ENCODE measurements around the gene RANGAP1. TPM values are rescaled to one million over a fixed set of nuclear protein-coding genes. Genes with fewer than 3 reads are reported as not detected.
A peak's percentile ranks its signal among the peaks of the same experiment; 100 is the strongest.

RANGAP1 gene
- total and polyA plus RNA-seq, 2 of the 4 experiments (the other 2 are of a cell fraction) = 71.2 to 148 TPM

DNA sequence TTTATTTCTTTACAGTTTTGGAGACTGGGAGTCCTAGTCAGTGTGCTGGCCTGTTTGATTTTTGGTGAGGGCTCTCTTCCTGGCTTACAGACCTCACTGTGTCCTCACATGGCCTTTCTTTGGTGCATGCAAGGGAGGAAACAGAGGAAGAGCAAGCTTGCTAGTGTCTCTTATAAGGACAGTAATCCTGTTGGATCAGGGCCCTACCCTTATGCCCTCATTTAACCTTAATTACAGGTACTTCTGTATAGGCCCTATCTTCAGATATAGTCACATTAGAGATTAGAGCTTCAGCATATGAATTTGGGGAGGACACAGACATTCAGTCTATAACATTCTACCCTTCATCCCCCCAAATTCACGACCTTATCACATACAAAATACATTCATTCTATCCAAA is 29.6 kb upstream of the RANGAP1 start:
- H2BK15ac ChIP-seq (ENCODE audit: low read depth, low read length) = no peak overlapping the region
- in situ Hi-C loops (cut with MboI; ENCODE audit: low sequenced_read_pairs) = no loop called here
- H3K79me1 ChIP-seq (ENCODE audit: low read depth in 1 of 2, low read length in 2 of 2) = peaks cover 23 to 80% of the 10 kb centered on the region in 2 experiments
- H3K18ac ChIP-seq (ENCODE audit: low read depth, low read length) = no peak overlapping the region
- no peak overlapping the region for H4K91ac ChIP-seq (ENCODE audit: insufficient read depth, low read depth, low read length)
- ATAC-seq (ENCODE audit: low read depth) (no peak), DNase-seq (no peak)
- WGBS, 2 experiments (ENCODE audit: extremely low coverage in 2 of 2, insufficient read length in 1 of 2) = 100% methylated on average over 1 of the region's 1 CpG; no CpG with 5 or more reads in 1 of the 2 experiments
- peaks cover 89% of the 10 kb centered on the region for H4K20me1 ChIP-seq (ENCODE audit: insufficient read depth, low read length)
- 0 out of 2 replicates have a peak overlapping the region, but pooled peaks have one; percentile 49 for H3K23ac ChIP-seq (ENCODE audit: low read depth, low read length)
- H3K4me2 ChIP-seq (ENCODE audit: low read depth, low read length) = no peak overlapping the region
- H3K9me1 ChIP-seq (ENCODE audit: insufficient read depth, low read length) = peaks cover 28% of the 10 kb centered on the region
- no peak overlapping the region for H3K4ac ChIP-seq (ENCODE audit: low read depth, low read length)
- intact Hi-C loops (cut with micrococcal nuclease) = no loop called here
- no peak overlapping the region for H2AK9ac ChIP-seq (replicated peaks; ENCODE audit: low read depth, low read length, poor library complexity)
- no peak overlapping the region for H2BK120ac ChIP-seq (ENCODE audit: low read depth, low read length)
- TSS peak; percentile 28 for BruUV-seq (replicated peaks)
- H3K27me3 ChIP-seq (ENCODE audit: control insufficient read depth, insufficient read depth, low read length) = no peaks in the 10 kb centered on the region
- no peak overlapping the region for H3K14ac ChIP-seq (replicated peaks; ENCODE audit: low read depth, low read length)
- H3K56ac ChIP-seq (ENCODE audit: extremely low read depth, insufficient read depth, low read length) = no peak overlapping the region
- no peak overlapping the region for H3K9ac ChIP-seq (ENCODE audit: low read depth, low read length)
- no peak overlapping the region; the same call in 1 of the 2 replicates for H2AK5ac ChIP-seq (ENCODE audit: low read depth, low read length)
- no peak for TF ChIP-seq CEBPB (IDR thresholded peaks at IDR 0.05; ENCODE audit: low read depth, low read length)
- TF ChIP-seq, protein P1, sequence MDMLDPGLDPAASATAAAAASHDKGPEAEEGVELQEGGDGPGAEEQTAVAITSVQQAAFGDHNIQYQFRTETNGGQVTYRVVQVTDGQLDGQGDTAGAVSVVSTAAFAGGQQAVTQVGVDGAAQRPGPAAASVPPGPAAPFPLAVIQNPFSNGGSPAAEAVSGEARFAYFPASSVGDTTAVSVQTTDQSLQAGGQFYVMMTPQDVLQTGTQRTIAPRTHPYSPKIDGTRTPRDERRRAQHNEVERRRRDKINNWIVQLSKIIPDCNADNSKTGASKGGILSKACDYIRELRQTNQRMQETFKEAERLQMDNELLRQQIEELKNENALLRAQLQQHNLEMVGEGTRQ (IDR thresholded peaks at IDR 0.05; ENCODE audit: low read depth, low read length) = no peak
- TF ChIP-seq, protein P2, sequence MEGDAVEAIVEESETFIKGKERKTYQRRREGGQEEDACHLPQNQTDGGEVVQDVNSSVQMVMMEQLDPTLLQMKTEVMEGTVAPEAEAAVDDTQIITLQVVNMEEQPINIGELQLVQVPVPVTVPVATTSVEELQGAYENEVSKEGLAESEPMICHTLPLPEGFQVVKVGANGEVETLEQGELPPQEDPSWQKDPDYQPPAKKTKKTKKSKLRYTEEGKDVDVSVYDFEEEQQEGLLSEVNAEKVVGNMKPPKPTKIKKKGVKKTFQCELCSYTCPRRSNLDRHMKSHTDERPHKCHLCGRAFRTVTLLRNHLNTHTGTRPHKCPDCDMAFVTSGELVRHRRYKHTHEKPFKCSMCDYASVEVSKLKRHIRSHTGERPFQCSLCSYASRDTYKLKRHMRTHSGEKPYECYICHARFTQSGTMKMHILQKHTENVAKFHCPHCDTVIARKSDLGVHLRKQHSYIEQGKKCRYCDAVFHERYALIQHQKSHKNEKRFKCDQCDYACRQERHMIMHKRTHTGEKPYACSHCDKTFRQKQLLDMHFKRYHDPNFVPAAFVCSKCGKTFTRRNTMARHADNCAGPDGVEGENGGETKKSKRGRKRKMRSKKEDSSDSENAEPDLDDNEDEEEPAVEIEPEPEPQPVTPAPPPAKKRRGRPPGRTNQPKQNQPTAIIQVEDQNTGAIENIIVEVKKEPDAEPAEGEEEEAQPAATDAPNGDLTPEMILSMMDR (conservative IDR thresholded peaks at IDR 0.05; ENCODE audit: low read depth, low read length) = no peak
- ChIA-PET CTCF (no interaction called here), POLR2A (ENCODE audit: unreplicated experiment) (no interaction called here)
- H2BK5ac ChIP-seq (ENCODE audit: low read depth, low read length, poor library complexity, severe bottlenecking) = no peak overlapping the region
- H2BK20ac ChIP-seq (ENCODE audit: low read depth, low read length) = no peak overlapping the region
- H3K36me3 ChIP-seq (ENCODE audit: control insufficient read depth, insufficient read depth, low read length) = peaks cover 22% of the 10 kb centered on the region
- no peak overlapping the region for H2AFZ ChIP-seq (replicated peaks; ENCODE audit: low read length, poor library complexity)
- no peak overlapping the region for H4K5ac ChIP-seq (ENCODE audit: low read depth, low read length)
- no peak overlapping the region for H4K8ac ChIP-seq (ENCODE audit: low read depth in 2 of 2, low read length in 2 of 2)
- H3K27ac ChIP-seq (ENCODE audit: insufficient read depth, low read length) = no peak overlapping the region
- H3K9me3 ChIP-seq (ENCODE audit: control insufficient read depth, insufficient read depth, low read length) = no peaks in the 10 kb centered on the region
- peaks cover 4% of the 10 kb centered on the region; the same call in 1 of the 2 replicates for H3K4me1 ChIP-seq (ENCODE audit: control insufficient read depth, insufficient read depth, low read length)
- dilution Hi-C loops (cut with HindIII; ENCODE audit: low sequenced_read_pairs, unreplicated experiment) = no loop called here
- no peak overlapping the region for H3K4me3 ChIP-seq (ENCODE audit: insufficient read depth, low read depth, low read length)
